Eye (tissue), 1 donor: ENCODE data around the gene DDX31.
A peak's percentile ranks its signal among the peaks of the same experiment; 100 is the strongest.

Experiments
- DNase-seq: peaks from one replicate; pipeline ENCODE4 v3.0.0-alpha.2; 2015

Gene DDX31

DNA sequence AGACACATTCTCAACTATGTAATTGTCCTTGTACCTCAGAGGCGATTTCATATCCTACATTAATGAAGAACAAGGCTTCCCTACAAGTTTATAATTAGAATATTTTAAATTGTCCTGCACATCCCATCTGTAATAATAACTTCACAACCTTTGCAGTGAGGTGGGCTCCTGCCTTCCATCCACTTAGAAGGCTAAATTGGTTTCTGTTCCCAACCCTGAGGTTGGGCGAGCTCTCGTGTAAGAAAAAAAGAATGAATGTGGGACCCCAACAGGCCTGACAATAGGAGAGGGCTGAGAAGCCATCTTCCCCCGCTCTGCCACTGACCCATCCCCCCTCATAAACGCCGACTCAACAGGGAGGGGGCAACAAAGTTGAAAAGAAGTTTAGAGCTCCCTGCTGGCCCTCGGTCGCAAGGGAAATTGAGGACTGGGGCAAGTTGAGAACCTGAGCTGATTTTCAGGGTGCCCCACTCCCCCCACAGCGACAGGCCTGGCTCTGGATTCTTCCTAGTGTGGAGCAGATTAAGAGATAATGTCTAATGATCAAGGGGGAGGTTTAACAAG lies 78.0 kb downstream of the DDX31 start:
- DNase-seq: peak; percentile 17

DNA sequence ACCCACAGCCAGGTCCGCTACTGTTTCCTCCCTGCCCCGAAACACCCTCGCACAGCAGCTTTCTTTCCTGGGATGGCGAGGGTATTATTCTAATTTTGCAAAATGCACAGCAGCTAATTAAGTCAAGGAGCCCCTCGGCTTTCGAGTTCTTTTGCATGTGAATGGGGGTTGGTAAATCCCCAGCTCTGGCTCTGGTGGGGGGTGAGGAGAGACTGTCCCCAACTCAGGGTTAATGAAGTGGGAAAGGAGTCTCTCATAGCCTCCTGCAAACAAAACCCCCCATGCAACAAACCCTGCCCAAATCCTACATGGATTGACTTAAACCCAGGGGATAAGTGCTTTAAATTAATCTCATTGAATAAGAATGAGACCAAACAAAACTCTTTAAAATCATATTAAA lies 78.5 kb downstream of the DDX31 start:
- DNase-seq: peak; percentile 27

DNA sequence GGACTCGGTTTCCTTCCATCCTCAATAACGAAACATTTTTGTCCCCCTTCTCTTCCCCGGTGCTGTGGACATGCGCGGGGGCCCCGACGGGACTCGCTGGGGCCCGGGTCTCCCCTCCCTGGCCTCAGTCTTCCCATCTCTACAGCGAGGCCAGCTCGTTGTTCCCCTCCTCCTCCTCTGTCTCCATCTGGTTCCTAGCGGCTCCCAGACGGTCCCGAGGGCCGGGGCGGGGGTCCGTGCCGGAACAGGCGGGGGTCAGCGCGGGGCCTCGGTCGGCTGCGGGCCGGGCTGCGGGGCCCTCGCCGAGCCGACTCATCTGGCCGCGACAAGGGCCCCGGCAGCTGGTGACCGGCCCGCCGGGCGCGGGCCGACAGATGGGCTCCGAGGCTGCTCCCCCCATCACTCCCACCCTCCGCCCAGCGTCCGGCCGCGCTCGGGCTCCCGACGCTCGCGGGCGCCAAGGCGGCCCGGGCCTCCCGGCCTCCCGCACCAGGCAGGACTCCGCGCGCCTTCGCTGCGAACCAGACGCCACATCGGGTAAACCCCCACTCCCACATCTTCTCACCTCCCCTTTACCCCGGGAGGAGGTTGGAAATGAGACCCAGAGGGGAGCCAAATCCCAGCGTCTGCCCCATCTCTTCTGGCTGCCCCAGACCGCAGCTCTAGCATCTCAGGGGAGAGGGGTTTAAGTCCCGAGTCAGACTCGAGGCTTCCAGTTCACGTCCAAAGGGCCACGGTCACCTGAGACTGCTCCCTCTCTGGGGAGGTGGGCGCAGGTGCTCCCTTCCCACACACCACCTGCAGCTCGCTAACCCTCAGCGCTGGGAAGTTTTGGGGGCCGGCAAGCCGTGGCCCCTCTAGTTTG lies 79.2 kb downstream of the DDX31 start:
- peak; percentile 49 for DNase-seq

DNA sequence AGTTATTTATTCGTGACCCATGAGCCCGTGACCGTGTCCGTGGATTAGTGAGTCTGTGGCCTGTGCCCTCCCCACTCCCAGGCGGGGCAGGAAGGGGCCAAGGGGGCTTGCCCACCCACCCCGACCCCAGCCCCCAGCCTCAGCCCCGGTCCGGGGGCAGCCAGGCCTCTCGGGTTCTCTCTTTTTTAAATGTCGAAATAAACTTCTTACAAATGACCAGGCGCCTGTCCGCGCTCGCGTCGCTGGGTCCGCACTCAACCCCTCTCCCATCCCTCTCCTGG lies 79.8 kb downstream of the DDX31 start:
- no peak for DNase-seq

GRCh38 chr9:132589148-132590036 lies 80.4 kb downstream of the DDX31 start:
- DNase-seq: peak; percentile 24

DNA sequence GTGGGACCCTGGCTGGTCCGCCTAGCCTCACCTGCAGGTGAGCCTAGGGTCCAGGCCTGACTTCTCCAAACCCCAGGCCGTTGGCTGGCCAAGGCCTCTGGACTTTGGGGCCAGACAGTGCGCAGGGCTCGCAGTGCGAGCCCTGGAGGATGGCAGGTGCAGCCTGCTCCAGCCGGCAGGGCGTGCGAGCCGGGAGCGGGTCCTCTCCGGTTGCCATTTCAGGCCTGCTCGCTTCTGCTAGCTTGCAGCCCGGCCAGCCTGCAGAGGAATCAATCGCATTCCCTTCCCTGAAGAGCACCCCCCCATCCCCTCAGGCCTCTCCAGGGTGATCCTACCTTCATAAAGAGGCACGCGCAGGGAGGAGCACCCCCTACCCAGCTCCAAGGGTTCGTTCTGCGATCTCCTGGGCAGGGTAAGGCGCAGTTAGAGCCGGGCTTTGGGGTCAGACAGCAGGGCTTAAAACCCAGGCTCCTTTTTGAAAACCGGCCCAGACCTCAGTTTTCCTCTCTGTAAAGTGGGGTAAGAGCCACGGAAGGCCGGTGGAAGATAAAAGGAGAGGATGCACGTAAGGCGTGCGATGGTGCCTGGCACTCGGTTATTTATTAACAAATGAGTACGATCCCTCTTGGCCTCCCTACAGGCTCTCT lies 81.2 kb downstream of the DDX31 start:
- peak; percentile 40 for DNase-seq

DNA sequence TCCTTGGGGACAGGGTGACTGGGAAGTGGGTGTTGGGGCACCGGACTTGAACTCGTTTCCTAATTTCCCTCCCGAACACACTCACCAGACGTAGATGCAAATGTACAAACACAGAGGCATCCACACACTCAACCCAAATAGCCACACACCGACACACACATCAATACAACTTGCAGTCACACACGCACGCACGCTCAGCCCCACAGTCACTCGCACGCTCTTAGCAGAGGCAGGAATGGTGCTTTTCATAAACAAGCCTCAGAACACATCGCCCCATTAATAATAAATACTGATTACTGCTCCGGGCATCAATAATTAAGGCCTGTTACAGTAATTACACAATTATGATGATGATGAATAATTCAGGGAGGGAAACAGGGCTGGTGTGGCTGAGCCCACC lies 81.7 kb downstream of the DDX31 start:
- DNase-seq: peak; percentile 41

GRCh38 chr9:132587592-132587955 lies 82.2 kb downstream of the DDX31 start:
- no peak for DNase-seq

GRCh38 chr9:132586830-132587591 lies 82.8 kb downstream of the DDX31 start:
- DNase-seq: peak; percentile 66

DNA sequence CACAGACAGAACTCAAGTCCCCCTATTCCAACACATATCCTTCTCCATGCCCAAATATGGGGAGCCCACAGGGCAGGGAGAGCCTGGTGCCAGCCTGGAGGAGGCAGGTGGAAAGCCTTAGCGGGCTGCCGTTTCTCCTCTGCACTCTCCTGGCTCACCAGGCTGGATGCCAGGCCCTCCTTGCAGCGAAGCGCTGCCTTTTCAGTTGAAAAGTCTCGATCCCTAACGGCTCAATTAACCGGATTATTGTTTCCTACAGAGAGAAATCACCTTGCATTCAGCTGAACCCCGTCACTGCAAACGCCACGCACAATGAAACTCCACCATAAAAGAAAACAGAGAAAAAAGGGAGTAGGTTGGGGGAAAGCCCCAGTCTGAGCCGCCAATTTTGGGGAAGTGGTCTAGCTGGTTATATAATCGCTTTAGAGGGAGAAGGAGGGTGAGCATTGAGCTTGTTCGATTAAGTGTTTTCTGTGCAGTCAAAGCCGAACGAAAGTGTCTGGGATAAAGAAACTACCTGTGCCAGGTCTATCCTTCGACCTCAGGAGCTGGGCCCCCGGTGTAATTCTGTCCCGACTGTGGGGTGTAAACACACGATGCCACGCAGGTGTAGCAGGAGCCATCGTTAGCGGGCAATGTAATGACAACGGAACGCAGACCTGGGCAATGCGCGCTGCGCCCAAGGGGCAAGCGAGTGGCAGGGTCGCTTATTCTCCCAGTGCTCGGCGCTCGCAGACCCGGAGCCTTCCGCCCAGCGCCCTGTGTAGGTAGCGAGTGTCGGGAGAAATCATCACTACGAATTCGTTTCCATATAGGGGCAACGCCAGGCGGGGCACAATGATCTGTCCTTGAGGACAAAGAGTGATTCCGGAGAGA lies 83.6 kb downstream of the DDX31 start:
- DNase-seq: peak; percentile 68

DNA sequence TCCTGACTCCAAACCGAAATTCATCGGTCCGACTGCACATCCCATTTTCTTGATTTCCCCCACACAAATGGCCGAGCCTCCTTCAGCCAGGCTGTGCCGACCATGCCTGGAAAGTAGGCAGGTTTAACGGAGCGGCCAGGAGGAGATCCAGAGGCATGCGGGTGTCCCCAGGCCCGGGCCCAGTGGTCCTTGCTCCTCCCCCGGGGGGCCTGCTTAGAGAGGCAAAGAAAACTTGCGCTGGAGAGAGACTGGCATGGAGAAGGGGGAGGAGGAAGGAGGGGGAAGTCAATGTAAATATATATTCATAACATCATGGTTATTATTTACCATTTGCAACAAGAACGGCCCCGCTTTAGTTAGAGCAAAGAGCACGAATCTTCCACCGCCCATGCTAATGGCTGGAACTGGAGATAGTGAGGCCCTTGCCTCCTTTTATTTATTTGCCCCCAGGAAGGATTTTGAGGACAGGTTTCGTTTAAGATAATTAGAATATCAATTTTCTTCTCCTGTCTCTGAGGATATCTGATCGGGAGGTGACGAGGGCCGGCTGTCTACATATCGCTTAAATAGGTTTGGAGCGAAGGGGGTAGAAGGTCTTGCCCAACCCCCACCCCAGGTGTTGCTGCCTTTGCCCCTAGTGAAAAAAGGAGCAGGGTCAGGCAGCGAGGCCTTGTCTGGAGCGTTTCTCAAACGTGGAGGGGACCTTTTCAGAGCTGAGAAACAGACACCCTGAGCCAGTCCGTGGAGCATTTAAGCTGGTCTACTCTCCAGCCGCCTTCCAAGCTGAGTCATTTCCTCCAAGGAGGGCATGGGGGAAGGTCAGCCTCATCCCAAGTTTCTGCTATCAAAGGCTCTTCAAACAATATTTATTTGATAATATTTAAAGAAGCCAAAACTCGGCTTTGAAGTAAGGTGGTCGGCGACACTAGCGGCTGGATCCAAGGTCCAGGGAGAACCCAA lies 84.9 kb downstream of the DDX31 start:
- peak; percentile 54 for DNase-seq

DNA sequence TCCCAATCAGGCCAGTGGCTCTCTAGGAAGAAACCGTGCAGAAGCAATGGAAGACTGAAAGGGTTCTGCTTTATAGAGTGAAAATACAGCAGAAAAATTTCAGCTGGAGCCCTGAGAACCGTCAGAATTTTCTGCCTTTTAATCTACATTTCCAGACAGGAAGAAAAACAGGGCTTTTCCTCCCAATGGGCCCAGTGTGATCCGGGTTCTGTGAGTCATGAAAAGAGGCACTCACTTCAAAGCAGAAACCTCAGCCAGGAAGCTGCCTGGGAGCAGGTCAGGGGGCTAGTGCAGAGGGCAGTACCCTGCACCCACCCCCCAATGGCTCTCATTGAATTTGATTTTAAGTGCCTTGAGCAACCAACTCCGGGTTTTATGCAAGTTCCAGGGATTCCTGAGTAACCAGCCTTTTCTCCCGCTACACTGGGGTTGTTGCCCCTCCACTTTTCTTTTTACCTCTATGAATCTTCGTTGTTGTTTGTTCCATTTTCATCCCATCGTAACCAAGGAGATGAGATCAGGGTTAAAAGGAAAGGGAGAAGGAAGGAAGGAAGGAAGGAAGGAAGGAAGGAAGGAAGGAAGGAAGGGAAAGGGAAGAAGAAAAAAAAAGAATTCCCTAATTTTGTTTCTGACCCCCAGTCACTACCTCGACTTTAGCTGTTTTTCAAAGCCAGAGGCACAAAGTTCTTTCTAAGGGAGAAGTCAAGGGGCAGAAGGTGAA lies 86.0 kb downstream of the DDX31 start:
- no peak for DNase-seq

DNA sequence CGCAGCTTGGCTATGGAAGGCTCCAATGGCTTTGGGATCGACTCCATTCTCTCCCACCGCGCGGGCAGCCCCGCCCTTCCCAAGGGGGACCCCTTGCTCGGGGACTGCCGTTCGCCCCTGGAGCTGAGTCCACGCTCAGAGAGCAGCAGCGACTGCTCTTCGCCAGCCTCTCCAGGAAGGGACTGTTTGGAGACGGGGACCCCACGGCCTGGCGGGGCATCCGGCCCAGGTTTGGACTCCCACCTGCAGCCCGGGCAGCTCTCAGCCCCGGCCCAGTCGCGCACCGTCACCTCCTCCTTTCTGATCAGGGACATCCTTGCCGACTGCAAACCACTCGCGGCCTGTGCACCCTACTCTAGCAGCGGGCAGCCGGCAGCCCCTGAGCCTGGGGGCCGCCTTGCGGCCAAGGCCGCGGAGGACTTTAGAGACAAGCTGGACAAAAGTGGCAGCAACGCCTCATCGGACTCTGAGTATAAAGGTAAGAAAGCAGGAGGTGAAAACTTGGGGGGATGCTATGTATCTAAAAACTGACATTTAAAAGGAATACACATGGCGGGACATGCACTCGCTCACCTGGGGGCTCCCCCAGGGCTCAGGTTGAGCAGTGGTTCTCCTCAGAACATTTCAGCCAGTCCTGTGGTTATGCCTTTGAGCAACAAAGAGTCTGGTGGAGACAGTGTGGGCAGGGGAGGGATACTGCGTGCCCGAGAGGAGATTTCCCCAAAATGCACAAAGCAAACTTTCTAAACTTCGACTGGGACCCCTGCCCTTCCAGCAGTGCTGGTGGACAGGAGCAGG lies 86.8 kb downstream of the DDX31 start:
- DNase-seq: peak; percentile 37

DNA sequence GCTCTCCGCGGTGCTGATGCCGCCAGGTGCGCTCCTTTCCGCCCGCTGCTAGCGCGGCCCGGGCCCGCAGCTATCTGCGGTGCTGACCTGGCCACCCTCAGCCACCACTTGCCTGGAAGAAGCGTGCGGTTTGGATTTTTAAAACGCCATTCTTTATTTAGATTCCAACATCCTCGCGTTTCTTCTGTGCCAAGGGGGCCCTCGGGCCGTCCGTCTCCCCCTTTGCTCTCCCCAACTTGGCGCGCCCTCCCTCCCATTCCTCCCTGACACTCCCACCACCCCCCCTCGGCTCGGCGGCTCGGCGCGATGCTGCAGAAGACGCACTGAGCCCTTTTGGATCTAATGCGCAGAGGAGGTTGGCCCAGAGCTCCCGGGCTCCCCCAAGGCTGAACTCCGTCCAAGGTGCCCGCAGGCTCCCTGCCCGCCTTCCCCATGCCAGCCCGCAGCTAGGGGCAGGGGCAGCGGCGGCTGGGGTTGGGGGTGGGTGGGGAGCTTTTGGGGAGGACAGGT lies 87.5 kb downstream of the DDX31 start, which contains the start of gene BARHL1:
BARHL1 (plus strand) TSS at position 331 of the 510 bp plus-strand sequence. CDS start 192 bp downstream, outside the sequence.
- DNase-seq: no peak

DNA sequence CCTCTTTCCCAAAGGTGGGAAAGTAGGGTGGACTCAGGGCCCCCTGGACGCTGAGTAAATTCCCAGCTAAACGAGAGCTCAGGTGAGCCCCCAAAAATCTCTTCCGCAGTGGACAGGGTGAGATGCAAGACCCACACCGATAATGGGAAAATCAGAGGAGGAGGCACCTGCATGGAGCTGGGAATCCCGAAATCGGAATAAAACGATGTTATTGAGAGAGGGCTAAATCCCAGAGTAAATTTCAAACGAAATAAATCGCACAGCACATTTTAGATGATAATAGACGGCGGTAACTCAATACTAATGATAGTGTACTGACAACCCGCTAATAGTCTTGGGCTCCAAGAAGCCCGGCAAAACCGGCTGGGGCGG lies 90.4 kb downstream of the DDX31 start:
- DNase-seq: no peak

DNA sequence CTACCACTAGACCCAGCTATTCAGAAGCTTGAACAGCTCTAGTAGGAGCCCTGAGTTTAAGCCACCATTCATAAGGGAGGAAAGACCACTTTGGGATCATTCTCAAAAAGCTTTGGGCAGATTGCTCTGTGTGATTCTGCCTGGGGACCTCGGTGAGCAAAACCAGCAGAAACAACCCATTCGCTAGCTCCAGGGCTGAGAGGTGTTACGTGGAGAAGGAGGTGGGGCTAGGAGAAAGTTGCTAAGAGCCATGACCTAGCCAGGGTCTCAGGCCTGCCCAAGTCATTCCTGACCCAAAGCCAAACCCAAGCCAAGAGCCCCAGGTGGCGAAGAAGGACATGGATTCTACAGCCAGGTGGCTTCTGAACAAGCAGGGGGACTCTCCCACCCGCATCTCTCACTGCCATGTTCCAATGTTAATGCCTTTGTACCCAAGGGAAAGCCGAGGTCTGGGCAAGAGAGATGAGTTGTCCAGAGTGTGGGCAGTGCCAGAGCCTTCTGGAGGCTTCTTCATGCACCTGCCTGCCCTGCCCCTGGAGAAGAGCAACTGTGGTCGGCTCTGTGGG lies 91.3 kb downstream of the DDX31 start:
- DNase-seq: peak; percentile 8

DNA sequence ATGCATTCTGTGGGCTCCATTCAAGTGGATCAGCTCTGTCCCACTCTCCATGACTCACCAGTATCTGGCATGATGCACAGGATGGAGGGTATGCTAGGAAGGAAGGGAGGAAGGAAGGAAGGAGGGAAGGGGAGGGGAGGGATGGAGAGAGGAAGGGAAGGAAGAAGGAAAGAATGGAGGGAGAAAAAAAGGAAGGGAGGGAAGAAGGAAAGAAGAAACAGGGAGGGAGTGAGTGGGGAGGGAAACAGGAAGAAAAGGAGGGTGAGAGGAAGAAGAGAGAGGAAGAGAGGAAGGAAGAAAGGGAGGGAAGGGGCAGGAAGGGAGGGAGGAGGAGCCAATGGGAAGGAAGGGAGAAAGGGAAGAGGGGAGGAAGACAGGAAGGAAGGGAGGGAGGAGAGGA lies 92.7 kb downstream of the DDX31 start:
- no peak for DNase-seq

- DNase-seq: no peak
Observed at GRCh38 chr9:132575811-132576210, 94.0 kb downstream of the DDX31 start.
